Smooth muscle cell (in vitro differentiated cells): ENCODE results near the gene ADGRA3. TPM values are rescaled to one million over a fixed set of nuclear protein-coding genes. Genes with fewer than 3 reads are reported as not detected.

Experiments used
- DNase-seq: peaks from one replicate; lab custom pipeline; 2025; ENCODE audit not compliant: unreplicated experiment; lab: John Stamatoyannopoulos, UW
- H2AFZ ChIP-seq: fragments of 200-600 bp; sonication (generic); 2 replicates; pipeline ENCODE4 v1.6.0; 2016; ENCODE audit warnings: antibody characterized with exemption, low read depth, mild to moderate bottlenecking
- H3F3A ChIP-seq: fragments of 200-600 bp; sonication (generic); 2 replicates; pipeline ENCODE4 v1.6.0; 2017; ENCODE audit warnings: antibody characterized with exemption, low read depth
- H3K27ac ChIP-seq: fragments of 200-600 bp; sonication (generic); 2 replicates; pipeline ENCODE4 v1.5.1; 2016; ENCODE audit warnings: low read depth, mild to moderate bottlenecking
- H3K27me3 ChIP-seq: fragments of 200-600 bp; sonication (generic); 2 replicates; pipeline ENCODE4 v1.6.1; 2016; ENCODE audit warnings: low read depth, mild to moderate bottlenecking
- H3K36me3 ChIP-seq: fragments of 200-600 bp; sonication (generic); 2 replicates; pipeline ENCODE4 v1.5.1; 2016; ENCODE audit warnings: low read depth
- H3K4me1 ChIP-seq: fragments of 200-600 bp; sonication (generic); 2 replicates; pipeline ENCODE4 v1.5.1; 2016; ENCODE audit warnings: low read depth
- H3K4me2 ChIP-seq: fragments of 200-600 bp; sonication (generic); 2 replicates; pipeline ENCODE4 v1.6.0; 2016; ENCODE audit warnings: mild to moderate bottlenecking
- H3K4me3 ChIP-seq: fragments of 200-600 bp; sonication (generic); 2 replicates; pipeline ENCODE4 v1.5.1; 2016; ENCODE audit warnings: mild to moderate bottlenecking
- H3K79me2 ChIP-seq: fragments of 200-600 bp; sonication (generic); 2 replicates; pipeline ENCODE4 v1.6.0; 2016; ENCODE audit warnings: low read depth, mild to moderate bottlenecking
- H3K9ac ChIP-seq: fragments of 200-600 bp; sonication (generic); 2 replicates; pipeline ENCODE4 v1.6.0; 2016; ENCODE audit warnings: low read depth
- H3K9me3 ChIP-seq: fragments of 200-600 bp; sonication (generic); replicated peaks from 2 replicates; pipeline ENCODE4 v1.5.1; 2016; ENCODE audit warnings: low read depth
- H4K20me1 ChIP-seq: fragments of 200-600 bp; sonication (generic); 2 replicates; pipeline ENCODE4 v1.6.0; 2016; ENCODE audit warnings: low read depth
- CTCF ChIP-seq: fragments of 200-600 bp; sonication (generic); IDR thresholded peaks from 2 replicates; pipeline ENCODE4 v1.5.1; 2017; ENCODE audit warnings: borderline replicate concordance, mild to moderate bottlenecking, antibody characterized with exemption; ENCODE audit not compliant: insufficient read depth, poor library complexity, severe bottlenecking
- WGBS: methylation state at CpG from one replicate; pipeline ENCODE4 v1.1.7; 2016; ENCODE audit warnings: low lambda C conversion rate; 5-methylcytosine and 5-hydroxymethylcytosine counted together
- polyA plus RNA-seq: library from polyadenylated mRNA; unstranded; fragments of >200 nt; fragmentation: Nextera tagmentation; extraction: Ambion mirVana; gene quantifications from 2 replicates; pipeline ENCODE4 v1.2.1, GENCODE V29; 2016
- total RNA-seq: library from RNA; depleted of rRNA; stranded (reverse); fragments of >200 nt; gene quantifications from 2 replicates; pipeline ENCODE4 v1.2.3, GENCODE V29; 2014

ADGRA3 gene
- total and polyA plus RNA-seq, 2 experiments from 2014 or later = 24.4 to 54.8 TPM

- TF ChIP-seq CTCF = no peak
- Histone ChIP-seq H3K27me3 (no peaks in the 10 kb centered on the region), H3K4me2 (no peak overlapping the region), H2AFZ (no peak overlapping the region), H3F3A (no peaks in the 10 kb centered on the region), H3K9ac (no peak overlapping the region), H3K79me2 (no peaks in the 10 kb centered on the region), H3K4me1 (no peaks in the 10 kb centered on the region), H3K9me3 (no peaks in the 10 kb centered on the region), H3K27ac (no peak overlapping the region), H4K20me1 (no peaks in the 10 kb centered on the region), H3K36me3 (no peaks in the 10 kb centered on the region), H3K4me3 (no peak overlapping the region)
- WGBS = 56% methylated on average over 4 of the region's 4 CpGs
- DNase-seq = no peak
These were observed 98.5 kb downstream of the ADGRA3 start for GRCh38 chr4:22417408-22417807.

GRCh38 chr4:22416403-22416802, 99.5 kb downstream of the ADGRA3 start:
- no peak overlapping the region for H3K27ac ChIP-seq
- H2AFZ ChIP-seq = no peak overlapping the region
- no peak for TF ChIP-seq CTCF
- H4K20me1 ChIP-seq = no peaks in the 10 kb centered on the region
- H3K4me3 ChIP-seq = no peak overlapping the region
- DNase-seq = no peak
- no peak overlapping the region for H3K4me2 ChIP-seq
- no peaks in the 10 kb centered on the region for H3K79me2 ChIP-seq
- no peaks in the 10 kb centered on the region for H3K4me1 ChIP-seq
- H3F3A ChIP-seq = no peaks in the 10 kb centered on the region
- H3K9ac ChIP-seq = no peak overlapping the region
- H3K36me3 ChIP-seq = no peaks in the 10 kb centered on the region
- WGBS = 17% methylated on average over 3 of the region's 3 CpGs
- no peaks in the 10 kb centered on the region for H3K27me3 ChIP-seq
- no peaks in the 10 kb centered on the region for H3K9me3 ChIP-seq

- Histone ChIP-seq H2AFZ (no peak overlapping the region), H3K27ac (no peak overlapping the region), H4K20me1 (no peaks in the 10 kb centered on the region), H3K79me2 (no peaks in the 10 kb centered on the region), H3K36me3 (no peaks in the 10 kb centered on the region), H3K4me1 (no peaks in the 10 kb centered on the region), H3K9me3 (no peaks in the 10 kb centered on the region), H3K9ac (no peak overlapping the region), H3K27me3 (no peaks in the 10 kb centered on the region), H3F3A (no peaks in the 10 kb centered on the region), H3K4me2 (no peak overlapping the region), H3K4me3 (no peak overlapping the region)
- TF ChIP-seq CTCF = no peak
- 76% methylated on average over 2 of the region's 2 CpGs for WGBS
- no peak for DNase-seq
These were observed 101.0 kb downstream of the ADGRA3 start for GRCh38 chr4:22414833-22415232.

- Histone ChIP-seq H3K9ac (no peak overlapping the region), H3K79me2 (no peaks in the 10 kb centered on the region), H3K4me1 (no peaks in the 10 kb centered on the region), H3K36me3 (no peaks in the 10 kb centered on the region), H3K9me3 (no peaks in the 10 kb centered on the region), H3K4me2 (no peak overlapping the region), H2AFZ (no peak overlapping the region), H3K27ac (no peak overlapping the region), H4K20me1 (no peaks in the 10 kb centered on the region), H3F3A (no peaks in the 10 kb centered on the region), H3K4me3 (no peak overlapping the region), H3K27me3 (no peaks in the 10 kb centered on the region)
- DNase-seq = no peak
- 93% methylated on average over 4 of the region's 4 CpGs for WGBS
- no peak for TF ChIP-seq CTCF
These were observed 102.4 kb downstream of the ADGRA3 start for GRCh38 chr4:22413471-22413870.
